ENCODE data around the gene TMEM38B. TPM values are rescaled to one million over a fixed set of nuclear protein-coding genes. Genes with fewer than 3 reads are reported as not detected.

Gene TMEM38B
- polyA plus RNA-seq, 1 donor from 2014 or later, result 30.9 TPM

- no peaks in the 10 kb centered on the region for H4K20me1 ChIP-seq (ENCODE audit: insufficient read depth)
- H3K27ac ChIP-seq (ENCODE audit: low read length), result no peak overlapping the region
- H3F3A ChIP-seq (ENCODE audit: insufficient read depth, low read length, poor library complexity, severe bottlenecking), result no peaks in the 10 kb centered on the region
- no peaks in the 10 kb centered on the region for H3K9me3 ChIP-seq (ENCODE audit: low read length)
- no peaks in the 10 kb centered on the region for H3K27me3 ChIP-seq (ENCODE audit: insufficient read depth, low read depth, low read length)
- TF ChIP-seq RAD21 (conservative IDR thresholded peaks at IDR 0.05) (no peak), EP300 (conservative IDR thresholded peaks at IDR 0.05; ENCODE audit: poor library complexity, severe bottlenecking) (no peak), SMC3 (conservative IDR thresholded peaks at IDR 0.05; ENCODE audit: poor library complexity) (no peak), POLR2AphosphoS5 (IDR thresholded peaks at IDR 0.05) (no peak), REST (IDR thresholded peaks at IDR 0.05; ENCODE audit: borderline replicate concordance) (no peak), MXI1 (conservative IDR thresholded peaks at IDR 0.05; ENCODE audit: poor library complexity, severe bottlenecking) (no peak), EZH2 (IDR thresholded peaks at IDR 0.05; ENCODE audit: borderline replicate concordance, insufficient read depth, low read length, poor library complexity, severe bottlenecking) (no peak), TAF1 (IDR thresholded peaks at IDR 0.05; ENCODE audit: low read depth) (no peak)
- no peak overlapping the region for H3K9ac ChIP-seq (ENCODE audit: low read length)
- no peaks in the 10 kb centered on the region for H3K79me2 ChIP-seq (replicated peaks; ENCODE audit: insufficient read depth, low read length)
- no peaks in the 10 kb centered on the region for H3K36me3 ChIP-seq (ENCODE audit: insufficient read depth, low read length)
- H2AFZ ChIP-seq (ENCODE audit: low read depth, low read length), result no peak overlapping the region
- no peak overlapping the region for H3K4me2 ChIP-seq (ENCODE audit: low read length)
- no peaks in the 10 kb centered on the region for H3K9me2 ChIP-seq (ENCODE audit: insufficient read depth, low read length)
- no peak overlapping the region for H3K4me3 ChIP-seq (ENCODE audit: low read length)
These were observed 121.9 kb downstream of the TMEM38B start for GRCh38 chr9:105816202-105816744.

GRCh38 chr9:105816981-105817380, 122.6 kb downstream of the TMEM38B start:
- H3K4me3 ChIP-seq (ENCODE audit: low read length), result no peak overlapping the region
- H3K4me2 ChIP-seq (ENCODE audit: low read length), result no peak overlapping the region
- no peaks in the 10 kb centered on the region for H3K36me3 ChIP-seq (ENCODE audit: insufficient read depth, low read length)
- H3K79me2 ChIP-seq (replicated peaks; ENCODE audit: insufficient read depth, low read length), result no peaks in the 10 kb centered on the region
- no peaks in the 10 kb centered on the region for H3K27me3 ChIP-seq (ENCODE audit: insufficient read depth, low read depth, low read length)
- H3K27ac ChIP-seq (ENCODE audit: low read length), result no peak overlapping the region
- H4K20me1 ChIP-seq (ENCODE audit: insufficient read depth), result no peaks in the 10 kb centered on the region
- TF ChIP-seq CTCF (IDR thresholded peaks at IDR 0.05; ENCODE audit: poor library complexity, severe bottlenecking) (no peak), MXI1 (conservative IDR thresholded peaks at IDR 0.05; ENCODE audit: poor library complexity, severe bottlenecking) (no peak), EZH2 (IDR thresholded peaks at IDR 0.05; ENCODE audit: borderline replicate concordance, insufficient read depth, low read length, poor library complexity, severe bottlenecking) (no peak), EP300 (conservative IDR thresholded peaks at IDR 0.05; ENCODE audit: poor library complexity, severe bottlenecking) (no peak), POLR2AphosphoS5 (IDR thresholded peaks at IDR 0.05) (no peak), REST (IDR thresholded peaks at IDR 0.05; ENCODE audit: borderline replicate concordance) (no peak), TAF1 (IDR thresholded peaks at IDR 0.05; ENCODE audit: low read depth) (no peak), SMC3 (conservative IDR thresholded peaks at IDR 0.05; ENCODE audit: poor library complexity) (no peak), RAD21 (conservative IDR thresholded peaks at IDR 0.05) (no peak)
- H3K9me2 ChIP-seq (ENCODE audit: insufficient read depth, low read length), result no peaks in the 10 kb centered on the region
- no peaks in the 10 kb centered on the region for H3F3A ChIP-seq (ENCODE audit: insufficient read depth, low read length, poor library complexity, severe bottlenecking)
- H3K9ac ChIP-seq (ENCODE audit: low read length), result no peak overlapping the region
- no peaks in the 10 kb centered on the region for H3K9me3 ChIP-seq (ENCODE audit: low read length)
- no peak overlapping the region for H2AFZ ChIP-seq (ENCODE audit: low read depth, low read length)

All from neural cell (in vitro differentiated cells).